Spinal cord (tissue), 10 donors: ENCODE data around the gene AOC3. TPM values are rescaled to one million over a fixed set of nuclear protein-coding genes. Genes with fewer than 3 reads are reported as not detected.
"Not testable (repeated sequence)": the region's sequence is repeated elsewhere in the genome, so short reads cannot be mapped to it uniquely, and the experiment has no call there.

Source experiments
- DNase-seq, 6 donors: peaks; one replicate each; pipeline versions ENCODE4 v3.0.0 to v3.0.0-alpha.2; 2013 to 2015; ENCODE audit warnings: low spot score in 6 of 6, low read depth in 4 of 6
- H3K27ac ChIP-seq: one replicate; pipeline ENCODE4 v1.5.1; 2013; ENCODE audit warnings: low read depth, low read length, control low read depth
- H3K27me3 ChIP-seq: one replicate; pipeline ENCODE4 v1.6.1; 2013; ENCODE audit warnings: low read length; ENCODE audit not compliant: control insufficient read depth, insufficient read depth
- H3K36me3 ChIP-seq: one replicate; pipeline ENCODE4 v1.6.1; 2013; ENCODE audit warnings: low read length; ENCODE audit not compliant: control insufficient read depth, insufficient read depth
- H3K4me1 ChIP-seq: one replicate; pipeline ENCODE4 v1.6.1; 2013; ENCODE audit warnings: low read length; ENCODE audit not compliant: control insufficient read depth, insufficient read depth
- H3K4me3 ChIP-seq: one replicate; pipeline ENCODE4 v1.5.1; 2013; ENCODE audit warnings: low read depth, low read length, control low read depth
- H3K9me3 ChIP-seq: one replicate; pipeline ENCODE4 v1.6.1; 2013; ENCODE audit warnings: low read length; ENCODE audit not compliant: control insufficient read depth, insufficient read depth
- WGBS: methylation state at CpG from one replicate; pipeline ENCODE4 v1.1.5; 2013; ENCODE audit warnings: missing lambda C conversion rate; ENCODE audit not compliant: insufficient coverage; 5-methylcytosine and 5-hydroxymethylcytosine counted together
- polyA plus RNA-seq, 2 donors: library from polyadenylated mRNA; unstranded; fragments of 120-200 nt; gene quantifications; one replicate each; pipeline ENCODE4 v1.2.1, GENCODE V29; 2013; ENCODE audit not compliant: insufficient read length in 2 of 2
- total RNA-seq, 2 donors: library from RNA; depleted of rRNA in 1 of 2; stranded (reverse); fragments of 120-200 nt in 1 of 2; fragments of >200 nt in 1 of 2; gene quantifications; one replicate each; pipeline versions ENCODE4 v1.2.3 to v1.2.4, GENCODE V29; 2013 to 2014
- donor health status: healthy.

AOC3 gene
- total and polyA plus RNA-seq, 4 donors, result 2.7 to 6.2 (median 2.9) TPM

DNA sequence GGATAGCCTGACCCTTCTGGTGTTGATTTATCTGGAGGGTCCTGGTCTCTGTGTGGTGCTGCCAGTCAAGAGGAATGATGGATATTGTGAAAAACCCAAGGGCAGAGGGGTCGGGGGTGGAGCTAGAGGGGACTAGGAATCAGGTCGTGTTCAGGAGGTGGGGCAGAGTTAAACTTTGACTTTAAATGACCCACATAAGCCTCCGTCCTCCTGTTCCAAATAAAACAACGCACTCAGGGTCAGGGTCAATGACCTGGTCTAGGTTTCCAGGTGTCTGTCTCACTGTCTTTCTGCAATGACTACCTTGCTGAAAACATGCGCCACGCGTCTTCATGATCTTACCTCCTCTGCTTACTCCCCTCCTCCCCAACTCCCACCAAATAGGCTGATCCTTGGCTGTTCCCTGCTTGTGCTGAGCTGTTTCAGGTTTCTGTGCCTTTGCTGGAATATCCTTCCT is 14.7 kb downstream of the AOC3 start:
- no peaks in the 10 kb centered on the region for H3K9me3 ChIP-seq
- no peaks in the 10 kb centered on the region for H3K36me3 ChIP-seq
- H3K27ac ChIP-seq, result no peak overlapping the region
- H3K27me3 ChIP-seq, result peaks cover 5% of the 10 kb centered on the region
- H3K4me1 ChIP-seq, result no peaks in the 10 kb centered on the region
- H3K4me3 ChIP-seq, result no peak overlapping the region
- WGBS, result 69% methylated on average over 6 of the region's 7 CpGs
- no peak for DNase-seq

DNA sequence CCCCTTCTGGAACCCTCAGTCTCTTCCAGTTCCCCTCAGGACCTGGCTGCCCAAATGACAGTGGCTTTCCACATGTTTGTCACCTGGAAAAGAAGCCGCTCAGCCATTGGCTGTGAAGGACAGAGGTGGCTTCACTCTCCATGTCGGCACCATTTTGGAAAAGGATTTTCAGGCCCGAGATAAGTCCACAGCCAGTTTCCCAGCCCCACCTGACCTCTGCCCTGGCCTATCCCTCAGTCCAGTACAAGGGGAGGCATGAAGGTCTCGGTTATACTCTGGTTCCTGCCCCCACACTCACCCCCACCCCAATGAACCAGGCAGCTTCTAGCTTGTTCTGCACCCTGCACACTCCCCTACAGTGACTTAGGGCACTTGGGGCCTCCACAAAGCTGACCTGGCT is 15.2 kb downstream of the AOC3 start:
- Histone ChIP-seq H3K27me3 (peaks cover 5% of the 10 kb centered on the region), H3K9me3 (no peaks in the 10 kb centered on the region), H3K27ac (no peak overlapping the region), H3K4me3 (no peak overlapping the region), H3K36me3 (no peaks in the 10 kb centered on the region), H3K4me1 (no peaks in the 10 kb centered on the region)
- no peak for DNase-seq
- 87% methylated on average over 4 of the region's 4 CpGs for WGBS

DNA sequence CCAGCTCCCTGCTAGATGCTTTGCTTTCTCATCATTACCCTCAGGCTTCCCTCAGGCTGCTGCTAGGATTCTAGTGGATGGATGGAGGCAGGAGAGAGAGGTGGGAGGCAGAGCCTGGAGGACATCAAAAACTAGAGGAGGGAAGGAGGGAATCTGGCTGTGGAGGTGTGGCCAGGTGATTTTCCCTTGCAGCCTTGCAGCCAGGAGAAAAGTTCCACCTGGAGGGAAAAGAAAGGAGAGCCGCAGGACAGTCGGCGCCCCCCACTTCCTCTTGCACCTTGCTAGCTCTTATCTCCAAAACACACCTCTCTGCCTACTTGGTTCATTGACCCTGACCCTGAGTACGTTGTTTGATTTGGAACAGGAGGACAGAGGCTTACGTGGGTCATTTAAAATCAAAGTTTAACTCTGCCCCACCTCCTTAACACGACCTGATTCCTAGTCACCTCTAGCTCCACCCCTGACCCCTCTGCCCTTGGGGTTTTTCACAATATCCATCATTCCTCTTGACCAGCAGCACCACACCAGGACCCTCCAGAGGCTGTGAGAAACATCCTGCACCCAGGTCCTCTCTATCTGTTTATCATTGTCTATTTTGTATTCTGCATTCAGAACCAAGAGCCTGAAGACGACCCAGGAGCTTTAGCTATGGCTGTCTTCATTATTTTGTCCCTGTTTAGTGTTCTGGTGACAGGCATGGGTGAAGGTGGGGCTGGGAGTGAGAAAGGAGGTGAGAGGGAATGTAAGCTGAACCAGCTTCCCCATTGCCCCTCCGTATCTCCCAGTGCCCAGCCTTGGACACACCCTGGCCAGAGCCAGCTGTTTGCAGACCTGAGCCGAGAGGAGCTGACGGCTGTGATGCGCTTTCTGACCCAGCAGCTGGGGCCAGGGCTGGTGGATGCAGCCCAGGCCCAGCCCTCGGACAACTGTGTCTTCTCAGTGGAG is 15.9 kb downstream of the AOC3 start:
- WGBS, result 60% methylated on average over 4 of the region's 12 CpGs

DNA sequence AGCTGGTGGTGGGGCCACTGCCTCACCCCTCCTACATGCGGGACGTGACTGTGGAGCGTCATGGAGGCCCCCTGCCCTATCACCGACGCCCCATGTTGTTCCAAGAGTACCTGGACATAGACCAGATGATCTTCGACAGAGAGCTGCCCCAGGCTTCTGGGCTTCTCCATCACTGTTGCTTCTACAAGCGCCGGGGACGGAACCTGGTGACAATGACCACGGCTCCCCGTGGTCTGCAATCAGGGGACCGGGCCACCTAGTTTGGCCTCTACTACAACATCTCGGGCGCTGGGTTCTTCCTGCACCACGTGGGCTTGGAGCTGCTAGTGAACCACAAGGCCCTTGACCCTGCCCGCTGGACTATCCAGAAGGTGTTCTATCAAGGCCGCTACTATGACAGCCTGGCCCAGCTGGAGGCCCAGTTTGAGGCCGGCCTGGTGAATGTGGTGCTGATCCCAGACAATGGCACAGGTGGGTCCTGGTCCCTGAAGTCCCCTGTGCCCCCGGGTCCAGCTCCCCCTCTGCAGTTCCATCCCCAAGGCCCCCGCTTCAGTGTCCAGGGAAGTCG is 16.8 kb downstream of the AOC3 start:
- not testable (repeated sequence) for H3K4me3 ChIP-seq, H3K36me3 ChIP-seq, H3K9me3 ChIP-seq, H3K27ac ChIP-seq, DNase-seq, H3K4me1 ChIP-seq, H3K27me3 ChIP-seq
- WGBS, result 95% methylated on average over 7 of the region's 21 CpGs

More for the DNA sequence above, 15.9 kb downstream of the AOC3 start:
- no peaks in the 10 kb centered on the region for H3K9me3 ChIP-seq
- H3K27ac ChIP-seq, result no peak overlapping the region
- no peaks in the 10 kb centered on the region for H3K36me3 ChIP-seq
- no peak overlapping the region for H3K4me3 ChIP-seq
- no peaks in the 10 kb centered on the region for H3K4me1 ChIP-seq
- H3K27me3 ChIP-seq, result peaks cover 5% of the 10 kb centered on the region
- DNase-seq, result no peak

DNA sequence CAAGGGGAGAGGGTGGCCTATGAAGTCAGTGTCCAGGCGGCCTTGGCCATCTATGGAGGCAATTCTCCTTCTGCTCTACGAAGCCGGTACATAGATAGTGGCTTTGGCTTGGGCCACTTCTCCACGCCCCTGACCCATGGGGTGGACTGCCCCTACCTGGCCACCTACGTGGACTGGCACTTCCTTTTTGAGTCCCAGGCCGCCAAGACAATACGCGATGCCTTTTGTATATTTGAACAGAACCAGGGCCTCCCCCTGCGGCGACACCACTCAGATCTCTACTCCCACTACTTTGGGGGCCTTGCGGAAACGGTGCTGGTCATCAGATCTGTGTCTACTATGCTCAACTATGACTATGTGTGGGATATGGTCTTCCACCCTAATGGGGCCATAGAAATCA is 17.3 kb downstream of the AOC3 start:
- WGBS, result 94% methylated on average over 8 of the region's 12 CpGs
- DNase-seq, result no peak
- Histone ChIP-seq H3K36me3 (no peaks in the 10 kb centered on the region), H3K27ac (no peak overlapping the region), H3K27me3 (peaks cover 5% of the 10 kb centered on the region), H3K4me1 (no peaks in the 10 kb centered on the region), H3K9me3 (no peaks in the 10 kb centered on the region), H3K4me3 (no peak overlapping the region)

DNA sequence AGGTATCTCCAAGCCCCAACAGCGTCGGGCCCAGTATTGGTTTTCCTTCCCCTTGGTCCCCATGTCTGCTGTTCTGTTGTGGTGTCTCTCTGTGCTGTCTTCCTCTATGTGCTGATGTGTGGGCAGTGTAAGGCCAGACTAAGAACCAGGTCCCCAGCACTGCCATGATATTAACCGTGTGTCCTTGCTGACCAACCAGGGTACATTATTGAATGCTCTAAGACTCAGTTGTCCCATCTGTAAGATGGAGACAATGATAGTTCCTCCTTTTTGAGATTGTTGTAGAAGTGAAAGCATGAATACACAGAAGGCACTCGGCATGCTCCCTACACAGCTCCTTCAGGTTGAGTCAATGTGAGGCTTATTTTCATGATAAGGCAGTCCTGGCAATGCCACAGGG is 20.6 kb downstream of the AOC3 start:
- H3K4me3 ChIP-seq, result no peak overlapping the region
- 100% methylated on average over 4 of the region's 4 CpGs for WGBS
- no peak overlapping the region for H3K27ac ChIP-seq
- no peaks in the 10 kb centered on the region for H3K36me3 ChIP-seq
- H3K4me1 ChIP-seq, result no peaks in the 10 kb centered on the region
- no peak for DNase-seq
- no peaks in the 10 kb centered on the region for H3K9me3 ChIP-seq
- peaks cover 2% of the 10 kb centered on the region for H3K27me3 ChIP-seq

DNA sequence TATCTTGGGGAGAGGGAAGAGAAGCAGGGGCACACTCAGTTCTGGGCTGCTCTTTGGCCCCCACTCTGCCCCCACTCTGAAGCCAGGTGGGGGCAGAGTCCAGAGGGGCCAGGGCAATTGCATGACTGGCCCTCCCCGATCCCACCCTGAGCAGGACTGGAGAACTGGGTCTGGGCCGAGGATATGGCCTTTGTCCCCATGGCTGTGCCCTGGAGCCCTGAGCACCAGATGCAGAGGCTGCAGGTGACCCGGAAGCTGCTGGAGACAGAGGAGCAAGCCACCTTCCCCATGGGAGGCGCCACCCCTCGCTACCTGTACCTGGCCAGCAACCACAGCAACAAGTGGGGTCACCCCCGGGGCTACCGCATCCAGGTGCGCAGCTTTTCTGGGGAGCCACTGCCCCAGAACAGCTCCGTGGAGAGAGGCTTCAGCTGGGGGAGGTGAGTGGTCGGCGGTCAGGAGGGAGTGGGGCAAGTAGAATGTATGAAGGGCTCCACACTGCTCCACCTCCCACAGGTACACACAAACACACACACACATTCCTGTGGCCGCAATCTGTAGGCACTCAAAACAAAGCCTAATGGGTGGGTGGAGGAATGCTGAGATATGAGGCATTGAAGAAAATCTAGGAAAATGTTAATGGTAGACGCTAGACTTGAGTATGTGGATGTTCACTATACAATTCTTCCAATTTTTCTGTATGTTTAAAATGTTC is 21.4 kb downstream of the AOC3 start:
- WGBS, result 98% methylated on average over 4 of the region's 13 CpGs
- Histone ChIP-seq H3K36me3 (no peaks in the 10 kb centered on the region), H3K27me3 (peaks cover 3% of the 10 kb centered on the region), H3K9me3 (no peaks in the 10 kb centered on the region), H3K27ac (no peak overlapping the region), H3K4me1 (no peaks in the 10 kb centered on the region), H3K4me3 (no peak overlapping the region)
- DNase-seq, result no peak

DNA sequence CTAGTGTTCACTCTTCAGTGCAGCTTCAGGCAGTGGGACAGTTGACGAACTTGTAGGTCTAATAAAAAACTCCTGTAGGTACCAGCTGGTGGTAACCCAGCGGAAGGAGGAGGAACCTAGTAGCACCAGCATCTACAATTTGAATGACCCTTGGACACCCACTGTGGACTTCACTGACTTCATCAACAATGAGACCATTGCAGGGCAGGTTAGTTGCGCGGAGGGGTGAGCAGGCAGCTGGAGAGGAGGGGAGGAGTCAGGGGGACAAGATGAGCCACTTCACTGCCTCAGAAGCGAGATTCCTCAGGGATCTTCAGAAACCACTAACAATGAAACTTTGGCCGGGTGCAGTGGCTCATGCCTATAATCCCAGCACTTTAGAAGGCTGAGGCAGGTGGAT is 22.3 kb downstream of the AOC3 start:
- H3K4me3 ChIP-seq, result no peak overlapping the region
- WGBS, result 68% methylated on average over 4 of the region's 6 CpGs

DNA sequence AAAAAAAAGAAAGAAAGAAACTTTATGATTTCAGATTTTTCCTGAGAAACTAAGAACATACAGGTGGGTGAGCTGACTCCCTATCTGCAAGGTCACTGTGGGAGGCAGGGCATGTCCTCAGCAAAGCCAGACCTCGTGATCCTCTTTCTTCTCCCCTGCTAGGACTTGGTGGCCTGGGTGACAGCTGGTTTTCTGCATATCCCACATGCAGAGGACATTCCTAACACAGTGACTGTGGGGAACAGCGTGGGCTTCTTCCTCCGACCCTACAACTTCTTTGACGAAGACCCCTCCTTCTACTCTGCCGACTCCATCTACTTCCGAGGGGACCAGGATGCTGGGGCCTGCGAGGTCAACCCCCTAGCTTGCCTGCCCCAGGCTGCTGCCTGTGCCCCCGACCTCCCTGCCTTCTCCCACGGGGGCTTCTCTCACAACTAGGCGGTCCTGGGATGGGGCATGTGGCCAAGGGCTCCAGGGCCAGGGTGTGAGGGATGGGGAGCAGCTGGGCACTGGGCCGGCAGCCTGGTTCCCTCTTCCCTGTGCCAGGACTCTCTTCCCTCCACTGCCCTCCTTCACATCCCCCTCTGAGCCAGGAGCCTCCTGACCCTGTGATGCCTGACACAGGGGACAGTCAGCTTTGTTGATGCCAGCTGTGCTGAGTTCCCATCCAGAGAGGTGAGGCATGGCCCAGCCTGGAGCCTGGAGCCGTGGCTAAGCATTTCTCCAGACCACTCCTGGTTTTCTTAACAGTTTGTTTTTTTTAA is 23.1 kb downstream of the AOC3 start:
- peaks cover 13% of the 10 kb centered on the region for H3K27me3 ChIP-seq
- WGBS, result 53% methylated on average over 2 of the region's 12 CpGs
- not testable (repeated sequence) for H3K4me1 ChIP-seq, H3K4me3 ChIP-seq, H3K27ac ChIP-seq, H3K9me3 ChIP-seq, H3K36me3 ChIP-seq, DNase-seq

More for the DNA sequence above, 22.3 kb downstream of the AOC3 start:
- H3K9me3 ChIP-seq, result no peaks in the 10 kb centered on the region
- H3K27me3 ChIP-seq, result peaks cover 8% of the 10 kb centered on the region
- no peak for DNase-seq
- H3K36me3 ChIP-seq, result no peaks in the 10 kb centered on the region
- no peaks in the 10 kb centered on the region for H3K4me1 ChIP-seq
- no peak overlapping the region for H3K27ac ChIP-seq
